ENCODE data around the gene ZNF746. TPM values are rescaled to one million over a fixed set of nuclear protein-coding genes. Genes with fewer than 3 reads are reported as not detected.
"Not testable (repeated sequence)": the region's sequence is repeated elsewhere in the genome, so short reads cannot be mapped to it uniquely, and the experiment has no call there.

The ZNF746 gene
- total and polyA plus RNA-seq, 2 donors (not counting 1 experiment from before 2014, with no cell fraction given), result 5.9 to 21.5 TPM

GRCh38 chr7:149448961-149449360 is 48.6 kb downstream of the ZNF746 start:
- DNase-seq (ENCODE audit: low read depth in 2 of 2), result no peak
- Histone ChIP-seq H3K4me1 (ENCODE audit: control insufficient read depth, extremely low read depth, insufficient read depth, low read length) (no peaks in the 10 kb centered on the region), H2AFZ (ENCODE audit: low read length) (no peak overlapping the region), H4K20me1 (ENCODE audit: control insufficient read depth, extremely low read depth, insufficient read depth, low read length) (no peaks in the 10 kb centered on the region), H3K4me3 (replicated peaks in 1 of 4; ENCODE audit: control extremely low read depth in 1 of 4, insufficient read depth in 1 of 4, low read depth in 3 of 4, low read length in 4 of 4) (no peak overlapping the region), H3K9me3 (ENCODE audit: control insufficient read depth, insufficient read depth, low read depth, low read length) (no peaks in the 10 kb centered on the region), H3K27ac (ENCODE audit: insufficient read depth, low read length) (no peak overlapping the region), H3K36me3 (ENCODE audit: control insufficient read depth, insufficient read depth, low read length) (peaks cover 18% of the 10 kb centered on the region), H3K27me3 (ENCODE audit: control insufficient read depth, insufficient read depth, low read length) (no peaks in the 10 kb centered on the region), H3K4me2 (ENCODE audit: extremely low read depth, insufficient read depth, low read length) (no peak overlapping the region), H3K79me2 (ENCODE audit: control insufficient read depth, insufficient read depth, low read length) (no peaks in the 10 kb centered on the region), H3K9ac (ENCODE audit: insufficient read depth, low read length) (no peak overlapping the region)
- TF ChIP-seq EZH2 (IDR thresholded peaks at IDR 0.05; ENCODE audit: low read length, missing control alignments) (no peak), CTCF (conservative IDR thresholded peaks at IDR 0.05 in 1 of 2, IDR thresholded peaks at IDR 0.05 in 1 of 2; ENCODE audit: low read depth in 1 of 2, low read length in 2 of 2) (no peak)

GRCh38 chr7:149446026-149446425 is 51.6 kb downstream of the ZNF746 start:
- H2AFZ ChIP-seq (ENCODE audit: low read length); H3K9me3 ChIP-seq (ENCODE audit: control insufficient read depth, insufficient read depth, low read depth, low read length); H3K4me1 ChIP-seq (ENCODE audit: control insufficient read depth, extremely low read depth, insufficient read depth, low read length); H3K9ac ChIP-seq (ENCODE audit: insufficient read depth, low read length); H3K4me3 ChIP-seq (replicated peaks in 1 of 4; ENCODE audit: control extremely low read depth in 1 of 4, insufficient read depth in 1 of 4, low read depth in 3 of 4, low read length in 4 of 4); H3K4me2 ChIP-seq (ENCODE audit: extremely low read depth, insufficient read depth, low read length); H3K27ac ChIP-seq (ENCODE audit: insufficient read depth, low read length); H3K27me3 ChIP-seq (ENCODE audit: control insufficient read depth, insufficient read depth, low read length); H4K20me1 ChIP-seq (ENCODE audit: control insufficient read depth, extremely low read depth, insufficient read depth, low read length); DNase-seq (ENCODE audit: low read depth in 2 of 2); H3K79me2 ChIP-seq (ENCODE audit: control insufficient read depth, insufficient read depth, low read length): not testable (repeated sequence)
- H3K36me3 ChIP-seq (ENCODE audit: control insufficient read depth, insufficient read depth, low read length), result peaks cover 10% of the 10 kb centered on the region

DNA sequence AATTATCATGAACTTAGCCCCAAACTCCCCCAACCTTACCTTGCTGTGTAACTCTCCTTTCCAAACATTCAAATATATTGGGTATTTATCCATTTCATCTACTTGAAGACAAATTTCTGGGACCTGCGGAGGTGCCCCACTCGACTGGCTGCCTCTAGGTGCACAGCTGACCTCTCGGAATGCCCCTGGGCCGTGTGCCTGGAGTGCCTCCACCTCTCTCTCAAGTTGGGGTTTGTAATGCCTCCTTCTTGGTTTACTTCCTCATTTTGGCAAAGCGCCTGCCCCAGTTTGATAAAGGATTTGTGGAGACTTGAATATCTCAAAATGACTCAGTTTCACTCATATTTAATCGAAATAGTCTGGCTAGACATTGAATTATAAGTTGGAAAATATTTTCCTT is 53.3 kb downstream of the ZNF746 start:
- DNase-seq (ENCODE audit: low read depth in 2 of 2), result no peak
- H2AFZ ChIP-seq (ENCODE audit: low read length), result no peak overlapping the region
- H3K9me3 ChIP-seq (ENCODE audit: control insufficient read depth, insufficient read depth, low read depth, low read length), result no peaks in the 10 kb centered on the region
- H3K4me2 ChIP-seq (ENCODE audit: extremely low read depth, insufficient read depth, low read length), result no peak overlapping the region
- H3K27me3 ChIP-seq (ENCODE audit: control insufficient read depth, insufficient read depth, low read length), result no peaks in the 10 kb centered on the region
- no peak overlapping the region for H3K4me3 ChIP-seq (replicated peaks in 1 of 4; ENCODE audit: control extremely low read depth in 1 of 4, insufficient read depth in 1 of 4, low read depth in 3 of 4, low read length in 4 of 4)
- no peaks in the 10 kb centered on the region for H4K20me1 ChIP-seq (ENCODE audit: control insufficient read depth, extremely low read depth, insufficient read depth, low read length)
- no peaks in the 10 kb centered on the region for H3K79me2 ChIP-seq (ENCODE audit: control insufficient read depth, insufficient read depth, low read length)
- no peak overlapping the region for H3K9ac ChIP-seq (ENCODE audit: insufficient read depth, low read length)
- H3K4me1 ChIP-seq (ENCODE audit: control insufficient read depth, extremely low read depth, insufficient read depth, low read length), result no peaks in the 10 kb centered on the region
- TF ChIP-seq CTCF (conservative IDR thresholded peaks at IDR 0.05 in 1 of 2, IDR thresholded peaks at IDR 0.05 in 1 of 2; ENCODE audit: low read depth in 1 of 2, low read length in 2 of 2), result no peak
- TF ChIP-seq EZH2 (IDR thresholded peaks at IDR 0.05; ENCODE audit: low read length, missing control alignments), result no peak
- H3K36me3 ChIP-seq (ENCODE audit: control insufficient read depth, insufficient read depth, low read length), result peaks cover 4% of the 10 kb centered on the region
- H3K27ac ChIP-seq (ENCODE audit: insufficient read depth, low read length), result no peak overlapping the region
